Endothelial cell of umbilical vein (primary cell): ENCODE data around the gene SLC9A9. TPM values are rescaled to one million over a fixed set of nuclear protein-coding genes. Genes with fewer than 3 reads are reported as not detected.

Experiments
- BruUV-seq: library from RNA; stranded (reverse); fragments of 400-500 nt; replicated peaks from 2 replicates; lab custom pipeline; 2021; lab: Mats Ljungman, UMichigan
- CTCF ChIA-PET: fragments of 300-600, 350-600 bp; sonication (Branson Sonifier 250); formaldehyde crosslinking; loops from one replicate; lab custom pipeline; 2021; ENCODE audit warnings: antibody characterized with exemption, inconsistent platforms; lab: Charles Lee
- POLR2A ChIA-PET: fragments of 300-600, 350-600 bp; sonication (Branson Sonifier 250); formaldehyde crosslinking; loops from one replicate; lab custom pipeline; 2021; ENCODE audit warnings: antibody characterized with exemption, inconsistent platforms; lab: Charles Lee
- DNase-seq: peaks from one replicate; pipeline ENCODE4 v3.0.0-alpha.2; 2011; ENCODE audit warnings: low read depth, low spot score
- FAIRE-seq: peaks from 2 replicates; lab custom pipeline; 2011; peaks lifted over from hg19 to GRCh38; lab: Jason Lieb, UNC
- H2AFZ ChIP-seq: 2 replicates; pipeline ENCODE4 v1.6.0; 2012; ENCODE audit warnings: low read depth, low read length, control low read depth, inconsistent platforms
- H3K27ac ChIP-seq: 2 replicates; pipeline ENCODE4 v1.5.1; 2011; ENCODE audit warnings: low read depth, mild to moderate bottlenecking, control low read depth, low read length, moderate library complexity; ENCODE audit not compliant: insufficient read depth
- H3K27me3 ChIP-seq, 2 experiments: 2 replicates each; pipeline versions ENCODE4 v1.6.0 to v1.6.1; 2011; ENCODE audit warnings: low read length in 2 of 2, mixed read lengths in 1 of 2; ENCODE audit not compliant: control insufficient read depth in 2 of 2, insufficient read depth in 2 of 2
- H3K36me3 ChIP-seq, 2 experiments: 2 replicates in 1 of 2; 3 replicates in 1 of 2; pipeline ENCODE4 v1.5.1; 2011; ENCODE audit warnings: low read length in 2 of 2, mild to moderate bottlenecking in 1 of 2, moderate library complexity in 1 of 2; ENCODE audit not compliant: control insufficient read depth in 2 of 2, insufficient read depth in 2 of 2; ENCODE audit errors: extremely low read depth in 1 of 2
- H3K4me1 ChIP-seq: 3 replicates; pipeline ENCODE4 v1.5.1; 2011; ENCODE audit warnings: mild to moderate bottlenecking, low read length; ENCODE audit not compliant: control insufficient read depth, insufficient read depth; ENCODE audit errors: extremely low read depth
- H3K4me2 ChIP-seq: 2 replicates; pipeline ENCODE4 v1.6.1; 2011; ENCODE audit warnings: low read length, control low read depth, mixed read lengths; ENCODE audit not compliant: insufficient read depth
- H3K4me3 ChIP-seq, 3 experiments: fragments of 200-600 bp in 1 of 3; sonication (generic), shearing (Covaris generic) in 1 of 3; replicated peaks in 1 of 3; 2 replicates each; pipeline ENCODE4 v1.5.1; 2011 to 2016; ENCODE audit warnings: control low read depth in 3 of 3, low read length in 3 of 3, mild to moderate bottlenecking in 2 of 3, inconsistent platforms in 1 of 3, low read depth in 1 of 3, moderate library complexity in 1 of 3; ENCODE audit not compliant: insufficient read depth in 1 of 3
- H3K79me2 ChIP-seq: 2 replicates; pipeline ENCODE4 v1.6.0; 2012; ENCODE audit warnings: low read length, inconsistent platforms; ENCODE audit not compliant: control insufficient read depth, insufficient read depth
- H3K9ac ChIP-seq: replicated peaks from 2 replicates; pipeline ENCODE3; 2011; ENCODE audit warnings: low read length, control low read depth; ENCODE audit not compliant: insufficient read depth; ENCODE audit errors: extremely low read depth
- H3K9me1 ChIP-seq: replicated peaks from 3 replicates; pipeline ENCODE4 v1.6.0; 2011; ENCODE audit warnings: mild to moderate bottlenecking, low read length; ENCODE audit not compliant: control insufficient read depth, insufficient read depth; ENCODE audit errors: extremely low read depth
- H3K9me3 ChIP-seq: replicated peaks from 2 replicates; pipeline ENCODE4 v1.5.1; 2012; ENCODE audit warnings: low read length, inconsistent platforms; ENCODE audit not compliant: control insufficient read depth, insufficient read depth
- H4K20me1 ChIP-seq: replicated peaks from 2 replicates; pipeline ENCODE3; 2011; ENCODE audit warnings: mild to moderate bottlenecking, low read length; ENCODE audit not compliant: control insufficient read depth, insufficient read depth; ENCODE audit errors: extremely low read depth
- CTCF ChIP-seq, 2 donors: IDR thresholded peaks; 1 replicate in 1 of 2; 2 replicates in 1 of 2; pipeline ENCODE4 v1.5.1; 2011; ENCODE audit warnings: low read length in 2 of 2, mild to moderate bottlenecking in 2 of 2, moderate library complexity in 2 of 2, control low read depth in 1 of 2, inconsistent platforms in 1 of 2, low read depth in 1 of 2; ENCODE audit not compliant: insufficient read depth in 1 of 2; ENCODE audit errors: extremely low read depth in 1 of 2
- EZH2 ChIP-seq: IDR thresholded peaks from 2 replicates; pipeline ENCODE4 v1.6.1; 2012; ENCODE audit warnings: borderline replicate concordance, low read depth, mild to moderate bottlenecking, moderate library complexity, low read length, inconsistent platforms; ENCODE audit not compliant: severe bottlenecking
- FOS ChIP-seq: IDR thresholded peaks from 2 replicates; pipeline ENCODE4 v1.6.1; 2011; ENCODE audit warnings: mild to moderate bottlenecking, low read length, moderate library complexity, borderline replicate concordance; ENCODE audit not compliant: insufficient read depth
- GATA2 ChIP-seq: IDR thresholded peaks from 2 replicates; pipeline ENCODE4 v1.7.0; 2011; ENCODE audit warnings: low read depth, mild to moderate bottlenecking, moderate library complexity, mixed read lengths, low read length; ENCODE audit not compliant: insufficient read length, insufficient read depth
- JUN ChIP-seq: IDR thresholded peaks from 2 replicates; pipeline ENCODE4 v1.6.1; 2011; ENCODE audit warnings: borderline replicate concordance, low read depth; ENCODE audit not compliant: insufficient read length, insufficient read depth
- MYC ChIP-seq: IDR thresholded peaks from one replicate; pipeline ENCODE4 v1.6.1; 2011; ENCODE audit warnings: mild to moderate bottlenecking, low read depth, low read length
- POLR2A ChIP-seq: IDR thresholded peaks from 2 replicates; pipeline ENCODE4 v1.6.1; 2012; ENCODE audit warnings: low read depth, mild to moderate bottlenecking, control low read depth, low read length
- POLR2AphosphoS5 ChIP-seq: IDR thresholded peaks from 2 replicates; pipeline ENCODE4 v1.6.1; 2012; ENCODE audit warnings: low read depth, mild to moderate bottlenecking, control low read depth, low read length, moderate library complexity; ENCODE audit not compliant: insufficient read depth
- dilution Hi-C: fragments of 300-500 bp; cut with MboI; formaldehyde crosslinking; loops from one replicate; pipeline ENCODE4 v1.15.0; 2019; ENCODE audit warnings: low sequenced_read_pairs; ENCODE audit not compliant: extremely low pct_ligation_motif_present
- intact Hi-C: fragments of 100-400 bp; cut with micrococcal nuclease; formaldehyde crosslinking; loops from one replicate; pipeline ENCODE4 v1.10.0; 2022
- polyA plus RNA-seq, 4 experiments: library from polyadenylated mRNA; depleted of rRNA in 3 of 4; stranded (reverse) in 3 of 4; unstranded in 1 of 4; fragments of >200 nt; gene quantifications; 2 replicates each; pipeline versions ENCODE4 v1.2.1 to v1.2.3, GENCODE V29; 2011 to 2012; ENCODE audit warnings: missing spikeins in 1 of 4
- total RNA-seq: library from RNA; stranded (reverse); gene quantifications from 2 replicates; pipeline ENCODE4 v1.2.3, GENCODE V29; 2021
- TF ChIP-seq, protein P1 (sequence below): IDR thresholded peaks from 2 replicates; pipeline ENCODE4 v1.6.1; 2011; ENCODE audit not compliant: insufficient read depth, insufficient read length

SLC9A9 gene
- total and polyA plus RNA-seq, 2 donors (not counting 3 experiments of a cell fraction or from before 2014, with no cell fraction given) = 1.5 to 1.8 TPM

GRCh38 chr3:143538577-143538981 lies 309.7 kb downstream of the SLC9A9 start:
- Histone ChIP-seq H3K79me2 (no peaks in the 10 kb centered on the region), H3K9me3 (no peaks in the 10 kb centered on the region), H3K4me3 (no peak overlapping the region), H3K36me3 (no peaks in the 10 kb centered on the region), H3K9ac (no peak overlapping the region), H3K4me2 (no peak overlapping the region), H4K20me1 (no peaks in the 10 kb centered on the region), H3K4me1 (no peaks in the 10 kb centered on the region), H2AFZ (no peak overlapping the region), H3K27me3 (no peaks in the 10 kb centered on the region), H3K27ac (no peak overlapping the region), H3K9me1 (no peaks in the 10 kb centered on the region)
- intact Hi-C loops (no loop called here), dilution Hi-C loops (no loop called here)
- no TSS peak for BruUV-seq
- FAIRE-seq = no peak
- POLR2A ChIA-PET = no interaction called here
- DNase-seq = peak; percentile 5
- TF ChIP-seq MYC (no peak), JUN (no peak), GATA2 (no peak), EZH2 (no peak), POLR2A (no peak)
- TF ChIP-seq, protein P1, sequence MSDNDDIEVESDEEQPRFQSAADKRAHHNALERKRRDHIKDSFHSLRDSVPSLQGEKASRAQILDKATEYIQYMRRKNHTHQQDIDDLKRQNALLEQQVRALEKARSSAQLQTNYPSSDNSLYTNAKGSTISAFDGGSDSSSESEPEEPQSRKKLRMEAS = no peak
- CTCF ChIA-PET = no interaction called here

GRCh38 chr3:143538061-143538460 lies 310.2 kb downstream of the SLC9A9 start:
- no peak overlapping the region for H3K27ac ChIP-seq
- TF ChIP-seq JUN (no peak), MYC (no peak), EZH2 (no peak), POLR2AphosphoS5 (no peak), POLR2A (no peak), GATA2 (no peak), FOS (no peak), CTCF (IDR thresholded peaks at IDR 0.05; ENCODE audit: extremely low read depth in 1 of 2, insufficient read depth in 1 of 2, low read depth in 1 of 2, low read length in 2 of 2) (no peak)
- TF ChIP-seq, protein P1 = no peak
- no peaks in the 10 kb centered on the region for H3K4me1 ChIP-seq
- H3K9ac ChIP-seq = no peak overlapping the region
- H3K9me3 ChIP-seq = no peaks in the 10 kb centered on the region
- no TSS peak for BruUV-seq
- H4K20me1 ChIP-seq = no peaks in the 10 kb centered on the region
- no peaks in the 10 kb centered on the region for H3K27me3 ChIP-seq
- no peaks in the 10 kb centered on the region for H3K9me1 ChIP-seq
- no peak overlapping the region for H2AFZ ChIP-seq
- DNase-seq (no peak), FAIRE-seq (no peak)
- H3K4me2 ChIP-seq = no peak overlapping the region
- POLR2A ChIA-PET = no interaction called here
- dilution Hi-C loops (no loop called here), intact Hi-C loops (no loop called here)
- CTCF ChIA-PET = no interaction called here
- no peak overlapping the region for H3K4me3 ChIP-seq
- H3K36me3 ChIP-seq = no peaks in the 10 kb centered on the region
- H3K79me2 ChIP-seq = no peaks in the 10 kb centered on the region
